Limb (tissue), 2 donors: ENCODE data around the gene CDK5RAP2.

ENCODE experiments used
- DNase-seq, 2 donors: peaks; one replicate each; pipeline ENCODE4 v3.0.0-alpha.2; 2016; ENCODE audit errors: extremely low spot score in 2 of 2

Gene CDK5RAP2

DNA sequence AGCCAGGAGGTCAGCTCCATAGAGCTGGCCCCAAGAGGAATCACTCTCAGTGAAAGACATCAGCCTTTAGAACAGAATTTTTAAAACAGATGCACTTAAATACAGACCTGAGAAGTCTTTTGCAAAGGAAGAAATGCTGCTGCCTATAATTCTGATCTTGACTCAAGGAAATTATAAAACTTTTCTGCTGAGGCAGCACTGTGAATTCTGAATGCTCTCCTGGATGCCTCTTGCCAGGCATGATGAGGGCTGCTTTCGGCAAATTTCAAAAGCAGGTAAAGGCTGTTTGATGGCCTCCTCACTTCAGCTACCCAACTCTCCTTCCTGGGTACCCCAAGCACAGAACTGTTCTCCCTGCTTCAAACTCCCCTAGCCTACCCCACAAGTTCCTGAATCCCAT lies 174.8 kb downstream of the CDK5RAP2 start:
- no peak for DNase-seq

DNA sequence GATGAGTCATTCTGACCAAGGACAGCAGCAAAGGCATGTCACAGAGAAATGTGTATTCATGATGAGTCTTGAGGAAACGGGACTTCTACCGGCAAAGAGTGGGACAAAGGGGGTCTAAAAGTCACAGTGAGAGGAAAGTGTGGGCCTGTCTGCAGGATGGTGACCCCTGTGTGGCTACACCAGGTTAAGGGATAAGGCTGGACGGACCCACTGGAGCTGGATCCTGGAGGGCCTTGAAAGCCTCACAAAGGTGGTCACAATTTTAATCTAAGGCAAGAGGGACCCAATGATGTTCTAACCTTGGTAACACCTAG lies 176.5 kb downstream of the CDK5RAP2 start:
- DNase-seq: no peak

DNA sequence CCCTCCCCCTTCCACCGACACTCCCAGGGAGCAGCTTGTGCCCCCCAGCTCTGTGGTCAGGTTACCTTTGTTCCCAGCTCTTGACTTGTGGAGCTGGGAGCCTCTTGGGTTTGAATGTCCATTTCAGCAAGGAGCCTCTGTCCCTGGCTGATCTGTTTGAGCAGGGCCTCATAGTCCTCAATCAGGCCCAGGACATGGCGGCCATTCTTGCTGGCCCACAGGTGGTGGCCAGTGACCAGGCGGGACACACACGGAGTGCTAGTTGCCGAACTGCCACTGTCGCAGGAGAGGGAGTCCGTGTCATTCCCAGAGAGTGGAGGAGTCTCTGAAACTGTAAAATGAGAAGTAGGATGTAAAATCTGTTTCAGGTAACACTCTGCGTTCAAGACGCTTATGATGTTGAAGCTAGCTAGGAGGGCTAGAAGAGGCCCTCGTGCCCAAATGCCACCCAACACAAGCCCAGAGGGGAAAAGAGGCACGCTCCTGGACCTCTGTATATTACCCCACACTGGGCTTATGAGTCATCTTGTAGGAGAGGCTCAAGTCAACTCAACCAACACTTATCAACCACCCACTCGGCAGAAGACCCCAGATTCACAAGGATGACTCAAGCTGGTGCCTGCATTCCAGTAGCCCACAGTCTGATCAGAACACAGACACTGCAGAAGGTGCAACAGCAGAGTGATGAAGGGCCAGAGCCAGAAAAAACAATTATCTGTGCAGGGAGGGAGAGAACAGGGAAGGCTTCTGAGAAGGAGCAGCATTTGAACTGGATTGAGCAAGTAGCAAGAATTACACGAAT lies 177.0 kb downstream of the CDK5RAP2 start:
- no peak for DNase-seq

DNA sequence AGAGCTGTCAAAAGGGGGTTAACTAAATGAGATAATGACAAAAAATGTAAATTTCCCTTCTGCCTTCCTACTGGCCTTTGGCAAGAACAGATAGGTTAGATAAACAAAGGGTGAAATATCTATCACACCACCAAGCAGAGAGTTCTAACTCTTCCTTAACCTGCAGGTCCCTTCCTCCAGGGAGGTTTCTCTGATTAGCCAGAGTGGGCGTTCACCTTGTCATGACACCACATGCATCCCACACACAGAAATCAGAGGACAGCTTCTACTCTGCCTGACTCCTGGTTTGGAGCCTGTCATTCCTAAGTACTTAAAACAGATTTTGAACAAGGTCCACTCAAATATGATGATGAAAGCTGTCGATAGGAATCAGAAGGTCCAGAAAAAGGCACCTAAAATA lies 180.0 kb downstream of the CDK5RAP2 start:
- DNase-seq: no peak

DNA sequence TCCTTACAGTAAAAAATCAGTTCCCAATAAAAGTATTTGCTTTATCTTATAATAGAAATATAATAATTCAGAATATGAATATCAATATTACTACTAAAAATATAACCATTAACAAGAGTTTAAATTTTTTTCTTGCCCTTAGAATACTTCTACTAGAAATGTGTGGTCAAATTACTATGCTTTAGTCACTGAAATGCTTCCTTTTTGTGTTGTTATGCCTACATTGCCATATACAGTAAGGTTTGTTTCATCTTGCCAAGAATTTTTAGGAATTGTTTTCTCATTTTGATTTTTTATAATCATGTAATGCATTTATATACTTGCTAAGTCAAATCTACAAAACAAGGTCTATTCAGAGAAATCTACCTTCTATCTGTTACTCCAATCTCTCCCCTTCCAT lies 181.7 kb downstream of the CDK5RAP2 start:
- no peak for DNase-seq

DNA sequence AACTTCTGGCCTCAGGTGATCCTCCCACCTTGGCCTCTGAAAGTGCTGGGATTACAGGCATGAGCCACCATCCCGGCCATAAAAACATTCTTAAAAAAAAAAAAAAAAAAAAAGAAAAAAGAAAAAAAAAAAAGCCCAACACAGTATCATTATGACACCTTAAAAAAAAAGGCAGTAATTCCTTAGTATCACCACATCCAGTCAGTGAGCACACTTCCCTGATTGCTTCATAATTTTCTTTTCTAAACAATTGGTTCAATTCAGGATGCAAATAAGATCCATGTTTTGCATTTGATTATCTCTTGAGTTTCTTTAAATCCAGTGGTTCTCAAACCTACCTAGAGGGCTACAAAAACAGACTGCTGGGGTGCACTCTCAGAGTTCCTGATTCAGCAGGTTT lies 182.5 kb downstream of the CDK5RAP2 start:
- DNase-seq: no peak

DNA sequence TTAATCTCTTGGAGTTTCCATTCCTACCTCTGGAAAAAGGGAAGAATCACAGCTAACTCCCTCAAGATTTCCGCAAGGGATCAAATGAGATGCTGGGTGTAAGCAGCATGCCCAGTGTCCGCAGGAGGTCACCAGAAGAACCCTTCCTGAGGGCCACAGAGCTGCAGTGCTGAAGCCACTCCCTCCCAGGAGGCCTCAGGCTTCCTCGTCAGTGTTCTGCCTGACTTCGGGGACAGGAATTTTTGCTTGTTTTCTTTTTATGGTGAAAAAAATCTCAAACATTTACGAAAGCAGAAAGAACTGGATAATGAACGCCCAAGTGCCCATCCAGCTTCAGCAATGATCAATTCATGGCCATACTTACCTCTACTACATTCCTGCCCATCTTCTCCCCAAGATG lies 183.0 kb downstream of the CDK5RAP2 start:
- no peak for DNase-seq

DNA sequence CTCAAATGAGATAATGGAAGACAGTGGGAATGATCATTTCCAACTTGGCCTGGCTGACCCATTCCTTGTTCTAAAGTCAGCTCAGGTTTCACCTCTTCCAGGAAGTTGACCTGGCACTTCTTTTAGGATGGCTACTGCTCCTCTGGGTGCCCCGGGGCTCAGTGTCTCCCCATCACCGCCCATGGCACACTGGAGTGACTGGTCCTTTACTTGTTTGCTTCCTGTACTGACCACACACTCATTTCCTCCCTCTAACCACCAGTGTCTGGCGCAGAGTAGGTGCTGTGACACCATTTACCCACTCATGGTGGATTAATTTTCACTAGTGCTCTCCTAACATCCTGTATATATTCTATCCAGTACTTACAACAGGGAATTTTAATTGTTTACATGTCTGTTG lies 183.5 kb downstream of the CDK5RAP2 start:
- no peak for DNase-seq

DNA sequence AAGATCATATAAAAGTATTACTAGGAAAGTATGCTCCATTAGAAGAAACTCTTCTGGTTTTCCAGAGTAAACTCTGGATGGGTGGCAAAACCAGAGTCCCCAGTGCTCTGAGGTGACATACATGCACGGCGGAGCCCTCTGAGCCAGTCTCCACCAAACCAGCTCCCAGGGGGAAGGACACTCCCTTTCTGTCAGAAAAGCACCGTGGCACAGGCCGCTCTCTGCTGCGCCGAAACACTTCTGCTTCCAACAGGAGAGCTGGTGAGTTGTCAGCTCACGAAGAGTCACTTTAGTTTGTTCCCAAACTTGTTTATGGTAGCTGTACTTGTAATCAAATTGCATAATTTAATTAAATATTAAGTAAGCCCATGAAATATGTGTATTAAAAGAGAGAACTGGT lies 184.6 kb downstream of the CDK5RAP2 start:
- DNase-seq: no peak

DNA sequence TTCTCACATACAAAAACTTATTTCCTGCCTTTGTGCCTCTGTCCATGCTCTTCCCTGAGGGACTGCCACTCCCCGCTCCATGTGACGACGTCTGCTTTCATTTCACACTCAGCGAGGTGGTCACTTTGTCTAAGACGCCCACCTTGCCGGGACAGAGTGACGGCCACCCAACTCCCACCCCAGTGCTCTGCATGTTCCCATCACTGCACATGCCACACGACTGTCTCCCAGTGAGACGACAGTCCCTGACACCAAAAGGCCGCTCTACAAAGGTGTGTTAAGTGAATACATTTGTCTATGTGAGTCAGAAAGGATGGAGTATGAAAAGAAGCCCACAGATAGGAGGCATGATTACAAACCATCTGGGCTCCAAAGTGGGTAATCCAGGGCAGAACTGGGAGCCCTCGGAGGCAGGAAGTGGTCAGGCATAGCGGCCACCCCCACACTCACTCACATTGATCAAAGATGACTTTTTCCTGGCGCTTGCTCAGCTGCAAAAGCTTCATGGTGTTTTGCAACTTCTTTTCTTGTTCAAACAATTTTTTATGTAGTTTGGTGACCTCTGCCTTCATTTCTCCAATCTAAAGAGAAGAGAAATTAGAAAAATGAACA lies 185.8 kb downstream of the CDK5RAP2 start:
- no peak for DNase-seq

DNA sequence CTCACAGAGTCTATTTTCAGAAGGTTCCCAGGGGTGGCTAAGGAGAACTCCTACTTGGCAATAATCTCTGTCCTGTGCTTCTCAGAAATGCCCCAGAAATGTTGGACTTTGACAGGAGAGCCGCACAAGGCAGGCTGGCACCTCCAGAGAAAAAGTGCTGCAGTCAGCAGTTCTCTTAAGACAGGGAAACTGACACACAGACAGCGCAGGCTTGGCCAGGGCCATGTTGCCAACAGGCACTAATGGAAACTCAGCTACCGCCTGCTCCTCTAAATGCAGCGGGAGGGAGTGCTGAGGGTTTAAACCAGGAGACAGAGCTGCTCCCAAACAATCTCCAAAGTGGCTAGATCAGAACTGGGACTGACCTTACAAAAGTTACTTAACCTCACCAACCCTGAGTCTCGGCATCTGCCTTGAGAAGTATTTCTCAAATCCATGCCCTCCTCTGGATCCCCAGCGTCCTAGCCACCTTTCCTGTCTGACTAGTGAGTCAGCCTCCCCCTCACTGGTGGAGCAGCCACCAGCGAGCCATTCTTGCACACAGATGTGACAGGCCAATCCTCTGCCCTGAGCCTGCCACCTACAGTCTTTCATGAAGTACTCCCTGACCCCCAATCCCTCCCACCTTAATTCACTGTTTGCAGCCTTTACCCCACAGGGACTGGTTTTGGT lies 186.4 kb downstream of the CDK5RAP2 start:
- no peak for DNase-seq

DNA sequence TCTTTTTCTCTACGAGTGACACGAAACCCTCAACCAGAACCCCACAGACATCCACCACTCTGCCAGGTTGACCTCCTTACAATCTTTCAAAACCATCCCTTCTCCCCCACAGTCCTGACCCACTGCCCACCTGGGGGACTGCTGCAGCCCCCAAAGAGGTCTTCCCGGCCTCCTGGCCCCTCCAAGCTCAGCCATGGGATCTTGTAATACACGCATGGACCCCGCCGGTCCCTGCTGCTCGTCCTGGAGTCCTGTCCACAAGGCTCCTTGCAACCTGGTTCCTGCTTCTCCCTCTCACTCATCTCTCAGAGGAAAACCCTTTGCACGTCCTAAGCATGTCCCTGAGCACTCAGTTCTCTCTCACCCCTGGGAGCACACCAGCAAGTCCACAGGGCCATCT lies 187.3 kb downstream of the CDK5RAP2 start:
- DNase-seq: no peak

DNA sequence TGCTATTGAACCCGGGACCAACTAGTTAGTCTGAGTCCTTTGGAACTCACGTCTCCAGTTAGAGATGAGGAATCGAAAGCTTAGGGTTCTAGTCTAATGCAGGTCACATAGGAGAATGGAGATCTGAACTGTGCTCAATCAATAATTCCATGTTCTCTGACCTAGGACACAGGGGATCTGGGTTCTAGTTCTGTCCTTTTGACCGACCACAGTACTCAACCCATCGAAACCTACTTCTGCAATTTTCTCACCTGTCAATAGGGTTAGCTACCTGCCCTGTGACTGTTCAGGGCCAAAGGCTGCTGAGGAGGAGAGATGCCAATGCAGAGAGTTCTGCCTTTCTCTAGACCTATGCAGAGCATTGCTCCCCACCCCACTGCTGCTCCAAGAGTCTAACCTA lies 187.7 kb downstream of the CDK5RAP2 start:
- no peak for DNase-seq

DNA sequence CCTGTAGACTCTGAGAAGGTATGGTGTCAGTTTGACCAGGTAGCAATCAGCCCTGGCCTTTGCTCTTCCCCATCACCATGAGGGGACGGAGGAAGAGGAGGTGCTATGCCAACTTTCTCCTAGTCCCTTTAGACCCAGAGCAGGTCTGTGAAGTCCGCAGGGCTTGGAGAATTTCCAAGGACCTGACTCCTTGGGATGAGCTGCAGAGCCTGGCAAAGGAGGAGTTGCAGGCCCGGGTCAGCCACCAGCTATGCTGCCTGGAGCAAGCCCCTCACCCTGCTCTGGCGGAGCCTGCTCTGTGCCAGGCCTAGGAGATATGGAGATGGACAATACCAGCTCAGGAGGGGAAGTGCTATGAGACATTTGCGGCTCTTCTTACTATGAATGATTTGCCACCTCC lies 188.3 kb downstream of the CDK5RAP2 start:
- no peak for DNase-seq

DNA sequence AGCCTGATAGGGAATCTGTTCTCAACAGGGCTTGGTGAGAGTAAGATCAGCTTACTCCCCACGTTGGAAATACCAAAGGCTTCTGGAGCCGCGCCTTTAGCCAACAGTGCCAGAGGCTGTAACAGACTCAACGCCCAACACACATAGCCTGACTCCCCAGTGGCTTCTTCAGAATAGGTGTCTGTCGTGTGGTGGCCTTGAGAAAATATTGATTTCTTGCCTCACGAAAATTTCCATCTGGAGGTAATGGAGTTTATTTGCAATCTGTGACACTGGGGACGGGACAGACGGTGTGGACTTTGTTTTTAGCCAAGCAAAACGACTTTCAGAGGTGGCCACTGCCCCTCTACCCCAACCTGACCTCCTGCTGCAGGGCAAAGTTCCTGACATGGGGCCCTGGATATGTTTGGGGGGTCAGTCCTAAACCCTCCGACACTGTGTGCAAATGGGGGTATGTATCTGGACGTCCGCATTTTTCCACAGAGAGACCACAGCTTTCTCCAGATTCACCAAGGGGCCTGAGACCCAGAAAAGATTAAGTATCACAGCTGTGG lies 189.3 kb downstream of the CDK5RAP2 start:
- no peak for DNase-seq

DNA sequence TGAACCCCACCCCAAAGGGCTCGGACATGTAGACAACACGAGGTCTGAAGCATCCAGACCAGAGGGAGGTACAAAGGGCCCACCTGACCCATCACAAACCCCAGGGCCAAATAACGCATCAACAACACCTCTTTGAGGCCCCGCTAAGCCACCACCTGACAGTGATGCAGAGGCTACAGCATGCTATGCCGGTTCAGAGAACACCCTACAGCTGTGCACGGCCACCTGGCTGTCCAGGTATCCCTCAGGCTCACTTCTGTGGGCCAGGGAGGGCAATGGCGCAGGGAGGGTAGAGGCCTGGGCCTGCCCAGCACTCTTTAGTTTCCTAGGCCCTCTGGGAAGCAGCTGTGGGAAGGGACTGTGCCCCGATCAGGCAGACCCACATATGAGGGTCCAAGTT lies 190.1 kb downstream of the CDK5RAP2 start:
- no peak for DNase-seq

DNA sequence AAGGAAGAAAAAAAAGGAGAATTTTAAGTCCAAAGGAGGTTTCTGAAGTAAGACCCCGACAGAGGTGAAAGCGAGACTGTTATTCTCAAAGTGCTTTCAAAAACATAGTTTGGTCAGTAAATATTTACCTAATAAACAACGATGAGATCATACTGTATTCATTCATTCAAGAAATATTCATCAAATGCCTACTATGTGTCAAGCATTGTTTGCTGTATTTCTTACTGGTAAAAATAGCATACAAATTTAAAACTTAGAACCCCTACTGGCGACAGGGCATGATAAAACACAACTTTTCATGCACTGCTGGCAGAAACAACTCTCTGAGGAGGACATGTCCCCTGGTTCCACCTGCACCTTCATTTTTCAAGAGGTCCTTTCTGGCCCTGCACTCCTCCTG lies 190.7 kb downstream of the CDK5RAP2 start:
- DNase-seq: no peak

DNA sequence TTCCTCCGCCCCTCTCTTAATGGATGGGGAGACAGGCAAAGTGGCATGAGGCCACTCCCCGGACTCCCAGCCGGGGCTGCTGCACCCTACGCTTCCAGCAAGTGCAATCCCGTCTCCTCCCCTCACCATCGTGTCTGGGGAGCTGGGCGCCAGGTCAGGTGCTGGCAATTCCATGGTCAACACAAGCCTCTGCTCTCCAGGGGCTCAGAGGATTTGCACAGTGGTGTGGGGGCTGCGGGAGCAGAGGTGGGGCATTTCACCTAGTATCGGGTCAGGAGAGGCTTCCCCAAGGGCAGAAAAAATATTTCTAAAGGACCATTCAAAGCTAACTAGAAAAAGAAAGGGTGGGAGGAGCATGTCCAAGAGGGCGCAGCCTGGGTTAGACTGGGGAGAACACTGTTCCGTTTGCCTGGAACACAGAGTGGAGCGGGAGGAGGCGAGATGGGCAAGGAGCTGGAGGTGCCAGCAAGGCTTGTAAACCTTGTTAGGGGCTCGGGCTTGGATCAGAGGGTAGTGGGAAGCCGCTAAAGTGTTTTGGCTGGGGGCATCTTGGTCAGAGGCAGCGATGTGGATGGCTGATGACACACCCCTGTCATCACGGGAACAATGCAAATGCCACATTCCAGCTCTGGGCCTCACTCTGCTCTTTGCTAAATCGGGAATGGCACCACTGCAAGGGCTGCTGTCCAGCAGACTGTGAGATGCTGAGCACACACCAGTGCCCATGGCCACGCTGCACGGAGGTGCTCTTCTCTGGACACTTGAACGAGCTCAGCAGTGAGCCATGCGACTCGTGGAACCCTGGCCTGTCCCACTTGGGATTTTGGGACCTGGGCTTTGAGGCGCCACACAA lies 191.7 kb downstream of the CDK5RAP2 start:
- no peak for DNase-seq

DNA sequence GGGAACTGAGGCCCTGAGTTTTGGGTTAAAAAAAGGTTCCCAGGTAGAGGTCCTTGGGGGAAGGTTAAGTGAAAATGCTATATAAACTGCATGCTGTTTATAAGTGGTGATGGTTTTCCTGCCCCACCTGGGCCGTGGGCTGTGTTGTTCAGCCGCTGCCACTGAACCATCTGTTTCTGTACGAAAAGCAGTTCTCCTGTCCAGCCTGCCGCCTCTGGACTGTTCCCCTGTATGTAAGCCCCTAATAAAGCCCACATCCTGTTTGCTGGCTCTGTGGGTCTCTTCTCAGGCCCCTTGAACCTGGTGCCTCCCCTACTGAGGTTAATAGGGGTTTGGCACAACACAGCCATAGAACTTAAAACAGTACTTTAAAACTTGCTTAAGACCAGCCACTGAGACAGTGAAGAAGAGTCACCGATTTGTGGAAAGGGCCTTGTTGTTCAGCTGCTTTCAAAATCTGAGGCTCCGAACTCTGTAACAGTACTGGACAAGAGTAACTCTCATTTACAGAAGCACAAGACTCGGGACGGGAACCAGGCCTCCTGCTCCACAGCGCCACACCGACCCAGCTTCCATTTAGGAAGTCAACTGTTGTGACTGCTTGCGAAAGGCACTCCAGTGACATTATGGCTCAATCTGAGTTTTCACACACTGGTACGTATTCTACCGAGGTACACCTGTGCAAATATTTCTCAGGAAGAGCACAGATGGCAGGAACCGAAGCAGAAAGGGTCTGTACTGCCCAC lies 192.5 kb downstream of the CDK5RAP2 start:
- DNase-seq: no peak

DNA sequence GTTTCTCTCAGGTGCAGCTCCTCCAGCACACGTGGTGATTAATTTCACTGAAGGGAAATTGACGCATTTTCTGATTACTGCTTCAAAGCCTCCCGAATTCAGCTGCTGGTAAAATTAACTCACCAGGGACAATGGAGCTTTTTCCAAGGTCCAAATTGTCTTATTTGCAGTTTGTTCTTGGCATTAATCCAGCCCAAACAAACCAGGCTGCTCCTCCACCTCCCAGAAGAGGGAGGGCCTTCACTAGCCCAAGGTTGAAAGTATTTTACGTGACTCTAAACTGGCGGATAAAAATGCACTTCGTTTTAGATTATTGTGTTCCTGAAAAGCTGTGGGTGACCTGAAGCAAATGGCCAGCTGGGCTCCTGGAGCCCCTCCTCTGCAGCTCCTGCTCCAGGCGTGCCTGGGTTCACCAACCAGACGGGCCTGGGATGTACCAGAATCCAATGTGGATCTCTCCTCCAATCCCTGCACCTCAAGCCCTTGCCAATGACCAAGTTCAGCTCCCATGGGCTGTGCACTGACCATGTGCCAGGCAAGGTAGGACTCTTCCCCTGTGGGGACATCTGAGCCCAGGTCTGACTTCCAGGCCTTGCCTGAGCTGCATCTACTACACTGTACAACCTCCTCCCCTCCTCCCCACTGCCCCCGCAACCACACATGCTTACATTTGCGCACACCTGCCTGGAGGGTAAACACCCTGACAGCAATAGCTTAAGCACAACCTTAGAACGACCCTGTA lies 193.4 kb downstream of the CDK5RAP2 start:
- no peak for DNase-seq
